GM10266 (cell line): ENCODE results near the gene PTK6.

Experiments used
- DNase-seq: peaks from one replicate; pipeline ENCODE4 v3.0.0; 2012; ENCODE audit errors: extremely low spot score
- CTCF ChIP-seq: IDR thresholded peaks from 2 replicates; pipeline ENCODE4 v1.5.1; 2012; ENCODE audit warnings: mild to moderate bottlenecking, low read depth; ENCODE audit not compliant: control insufficient read depth, insufficient read depth; ENCODE audit errors: missing control alignments

PTK6 gene

DNA sequence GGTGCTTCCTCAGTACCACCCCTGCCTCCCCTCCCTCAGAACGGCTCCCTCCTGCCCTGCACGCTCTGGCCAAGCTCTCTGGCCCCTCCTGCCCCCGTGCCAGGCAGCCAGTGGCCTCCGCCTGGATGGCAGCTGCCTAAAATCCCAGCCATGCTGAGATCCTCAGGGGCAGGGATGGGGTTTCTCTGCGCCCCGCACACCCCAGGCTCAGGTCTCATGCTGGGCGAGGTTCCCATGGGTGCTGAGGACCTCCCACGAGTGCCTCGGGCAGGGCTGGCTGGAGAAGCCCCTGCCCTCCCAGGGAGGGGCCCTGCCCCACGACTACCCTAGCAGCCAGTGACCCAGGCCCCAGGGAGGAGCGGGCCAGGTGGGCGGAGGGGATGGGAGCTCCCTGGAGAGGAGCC lies 2.7 kb downstream of the PTK6 start:
- no peak for DNase-seq

GRCh38 chr20:63533871-63534393 lies 3.2 kb downstream of the PTK6 start:
- no peak for DNase-seq
- TF ChIP-seq CTCF, result no peak

More for the DNA sequence above, 2.7 kb downstream of the PTK6 start:
- no peak for TF ChIP-seq CTCF

GRCh38 chr20:63533388-63533787 lies 3.8 kb downstream of the PTK6 start:
- no peak for DNase-seq
- no peak for TF ChIP-seq CTCF

DNA sequence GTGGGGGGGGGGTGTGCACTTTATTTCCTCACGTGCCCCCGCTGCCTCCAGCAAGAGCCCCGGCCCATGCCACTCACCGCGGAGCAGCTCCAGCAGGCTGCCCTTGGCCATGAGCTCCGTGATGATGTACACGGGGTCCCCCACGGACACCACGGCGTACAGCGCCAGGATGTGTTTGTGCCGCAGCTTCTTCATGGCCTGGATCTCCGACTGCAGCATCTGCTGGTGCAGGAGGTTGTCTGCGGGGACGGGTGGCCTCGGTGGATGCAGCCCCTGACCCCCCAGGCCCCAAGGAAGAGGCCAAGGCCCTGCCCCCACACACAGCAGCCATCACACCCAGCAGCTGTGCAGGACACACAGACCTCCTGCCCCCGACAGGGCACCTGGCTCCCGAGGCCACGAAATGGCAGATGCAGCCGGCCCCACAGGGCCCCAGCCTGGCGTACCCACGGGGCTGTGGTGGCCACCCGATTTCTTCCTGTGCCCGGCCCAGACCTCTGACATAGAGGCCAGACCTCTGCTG lies 4.7 kb downstream of the PTK6 start:
- no peak for DNase-seq
- no peak for TF ChIP-seq CTCF

GRCh38 chr20:63531686-63532448 lies 5.3 kb downstream of the PTK6 start:
- TF ChIP-seq CTCF, result no peak
- DNase-seq, result no peak

DNA sequence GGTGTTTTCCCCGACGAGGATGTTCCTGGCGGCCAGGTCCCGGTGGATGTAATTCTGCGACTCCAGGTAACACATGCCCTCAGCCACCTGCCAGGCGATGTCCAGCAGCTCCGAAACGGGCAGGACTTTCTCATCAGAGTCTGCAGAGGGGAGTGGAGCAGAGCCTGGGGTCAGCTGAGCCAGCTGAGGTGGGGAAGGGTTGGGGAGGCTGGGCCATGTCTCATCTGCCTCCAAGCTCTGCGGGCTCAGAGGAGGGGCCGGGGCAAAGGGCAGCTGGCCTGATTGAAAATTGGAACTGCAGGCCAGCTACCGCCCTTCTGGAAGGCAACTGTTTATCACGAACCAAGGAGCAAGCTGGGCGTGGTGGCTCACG lies 6.4 kb downstream of the PTK6 start:
- no peak for TF ChIP-seq CTCF
- no peak for DNase-seq
